Hepatocyte (in vitro differentiated cells): ENCODE data around the gene COA8.

Experiments
- CTCF ChIP-seq: fragments of 200-600 bp; sonication (generic); IDR thresholded peaks from 2 replicates; pipeline ENCODE4 v1.5.1; 2016; ENCODE audit warnings: antibody characterized with exemption, mild to moderate bottlenecking; ENCODE audit not compliant: poor library complexity
- EZH2 ChIP-seq: fragments of 200-600 bp; sonication (generic); IDR thresholded peaks from 2 replicates; pipeline ENCODE4 v1.6.1; 2016; ENCODE audit warnings: antibody characterized with exemption, mild to moderate bottlenecking, borderline replicate concordance
- EZH2phosphoT487 ChIP-seq: fragments of 200-600 bp; sonication (generic); IDR thresholded peaks from one replicate; pipeline ENCODE4 v1.6.1; 2018; ENCODE audit warnings: antibody characterized with exemption, mild to moderate bottlenecking, low read depth, moderate library complexity; ENCODE audit not compliant: unreplicated experiment, severe bottlenecking

- TF ChIP-seq CTCF (no peak), EZH2 (no peak), EZH2phosphoT487 (no peak)
Measured at GRCh38 chr14:103562429-103563225, at the start of gene COA8, which contains the start of gene BAG5.
